HepG2 (cell line): ENCODE measurements around the gene AUTS2. TPM values are rescaled to one million over a fixed set of nuclear protein-coding genes. Genes with fewer than 3 reads are reported as not detected.

Experiments
- ATAC-seq: fragments of 200-7000 bp; cut with Tn5 transposase; 3 replicates; pipeline ENCODE4 v1.9.1; 2020; ENCODE audit warnings: mild to moderate bottlenecking, moderate library complexity
- BruUV-seq: library from RNA; stranded (reverse); fragments of 400-500 nt; replicated peaks from 2 replicates; lab custom pipeline; 2021; lab: Mats Ljungman, UMichigan
- CTCF ChIA-PET: fragments of 300-600 bp; formaldehyde crosslinking; extraction: SDS; loops from one replicate; lab custom pipeline; 2021; ENCODE audit warnings: low total read pairs, inconsistent platforms, low intra/inter-chr PET ratio; lab: Yijun Ruan, JAX
- POLR2A ChIA-PET: fragments of 350-600 bp; sonication (Branson Sonifier 250); formaldehyde crosslinking; loops from one replicate; lab custom pipeline; 2020; ENCODE audit warnings: antibody characterized with exemption, inconsistent platforms; lab: Yijun Ruan, JAX
- DNase-seq: peaks from one replicate; pipeline ENCODE4 v3.0.0-alpha.2; 2015; ENCODE audit warnings: low spot score
- FAIRE-seq: peaks from 3 replicates; lab custom pipeline; 2011; peaks lifted over from hg19 to GRCh38; lab: Jason Lieb, UNC
- H2AFZ ChIP-seq: one replicate; pipeline ENCODE4 v1.6.1; 2011; ENCODE audit warnings: low read length, inconsistent platforms
- H3K27ac ChIP-seq: fragments of 300-600 bp; 3 replicates; pipeline ENCODE4 v1.8.0; 2011; ENCODE audit warnings: mixed run types, mild to moderate bottlenecking, mixed read lengths, low read length, inconsistent platforms; ENCODE audit not compliant: insufficient read depth; ENCODE audit errors: extremely low read length
- H3K27me3 ChIP-seq, 2 experiments: fragments of 200-600 bp in 1 of 2; 2 replicates in 1 of 2; 3 replicates in 1 of 2; pipeline versions ENCODE4 v1.6.0 to v1.8.0; 2011; ENCODE audit warnings: low read length in 2 of 2, mild to moderate bottlenecking in 2 of 2, moderate library complexity in 2 of 2, inconsistent platforms in 1 of 2; ENCODE audit not compliant: insufficient read depth in 2 of 2, control insufficient read depth in 1 of 2
- H3K36me3 ChIP-seq, 2 experiments: fragments of 200-600 bp in 1 of 2; replicated peaks in 1 of 2; 2 replicates in 1 of 2; 3 replicates in 1 of 2; pipeline versions ENCODE4 v1.5.1 to v1.8.0; 2011; ENCODE audit warnings: low read length in 2 of 2, inconsistent platforms in 1 of 2; ENCODE audit not compliant: insufficient read depth in 2 of 2, control insufficient read depth in 1 of 2
- H3K4me1 ChIP-seq: 2 replicates; pipeline ENCODE4 v1.5.1; 2012; ENCODE audit warnings: low read length, inconsistent platforms; ENCODE audit not compliant: insufficient read depth
- H3K4me2 ChIP-seq: 2 replicates; pipeline ENCODE4 v1.6.0; 2011; ENCODE audit warnings: low read depth, low read length, inconsistent platforms
- H3K4me3 ChIP-seq, 3 experiments: fragments of 200-600 bp in 1 of 3; sonication (generic), shearing (Covaris generic) in 1 of 3; replicated peaks in 1 of 3; 2 replicates each; pipeline ENCODE4 v1.5.1; 2011 to 2016; ENCODE audit warnings: low read length in 3 of 3, inconsistent platforms in 2 of 3, low read depth in 2 of 3, mild to moderate bottlenecking in 2 of 3, control low read depth in 1 of 3, mixed read lengths in 1 of 3; ENCODE audit not compliant: insufficient read depth in 1 of 3
- H3K79me2 ChIP-seq: one replicate; pipeline ENCODE4 v1.6.1; 2011; ENCODE audit warnings: low read length, inconsistent platforms; ENCODE audit not compliant: insufficient read depth
- H3K9ac ChIP-seq: 2 replicates; pipeline ENCODE4 v1.6.0; 2011; ENCODE audit warnings: mild to moderate bottlenecking, low read depth, low read length, inconsistent platforms; ENCODE audit not compliant: insufficient read depth
- H3K9me3 ChIP-seq: 2 replicates; pipeline ENCODE4 v1.5.1; 2012; ENCODE audit warnings: mild to moderate bottlenecking, low read length
- H4K20me1 ChIP-seq: 2 replicates; pipeline ENCODE4 v1.6.0; 2011; ENCODE audit warnings: inconsistent platforms, mild to moderate bottlenecking, low read length, moderate library complexity; ENCODE audit not compliant: insufficient read depth
- JDP2 ChIP-seq: sonication (generic); formaldehyde crosslinking; IDR thresholded peaks from 2 replicates; pipeline ENCODE4 v1.8.1; 2022; ENCODE audit warnings: missing genetic modification reagents, borderline replicate concordance
- TGIF2 ChIP-seq: IDR thresholded peaks from 2 replicates; pipeline ENCODE4 v1.6.1; 2016; ENCODE audit warnings: control low read depth, missing compliant biosample characterization
- ZNF281 ChIP-seq: sonication (generic); formaldehyde crosslinking; IDR thresholded peaks from 2 replicates; pipeline ENCODE4 v1.4.0; 2020; ENCODE audit warnings: missing genetic modification reagents, borderline replicate concordance
- ZNF607 ChIP-seq: sonication (generic); formaldehyde crosslinking; IDR thresholded peaks from 2 replicates; pipeline ENCODE4 v1.5.1; 2020; ENCODE audit warnings: missing genetic modification reagents, mild to moderate bottlenecking, borderline replicate concordance
- ZNF768 ChIP-seq: sonication (generic); formaldehyde crosslinking; IDR thresholded peaks from 2 replicates; pipeline ENCODE4 v1.4.0; 2020; ENCODE audit warnings: missing genetic modification reagents
- ZSCAN31 ChIP-seq: sonication (generic); formaldehyde crosslinking; IDR thresholded peaks from 2 replicates; pipeline ENCODE4 v1.5.0; 2020; ENCODE audit warnings: low read depth, mild to moderate bottlenecking, missing genetic modification reagents
- WGBS: methylation state at CpG from one replicate; pipeline ENCODE4 v1.1.6; 2017; ENCODE audit warnings: low lambda C conversion rate; 5-methylcytosine and 5-hydroxymethylcytosine counted together
- in situ Hi-C: cut with HindIII; loops from 2 replicates; pipeline ENCODE4 v1.10.0; 2017; ENCODE audit warnings: low pct_unique_long_range_greater_than_20kb; ENCODE audit not compliant: extremely low pct_ligation_motif_present
- intact Hi-C: fragments of 100-400 bp; cut with micrococcal nuclease; formaldehyde crosslinking; loops from one replicate; pipeline ENCODE4 v1.10.0; 2022; ENCODE audit not compliant: unreplicated experiment
- polyA plus RNA-seq, 8 experiments: library from polyadenylated mRNA; depleted of rRNA in 3 of 8; stranded (reverse) in 7 of 8; unstranded in 1 of 8; fragments of >200 nt; fragmentation: Illumina TruSeq in 4 of 8; extraction: Trizol in 4 of 8; gene quantifications; 2 replicates each; pipeline versions ENCODE4 v1.2.1 to v1.2.3, GENCODE V29; 2011 to 2016; ENCODE audit warnings: low read depth in 4 of 8, missing spikeins in 1 of 8, mixed read lengths in 1 of 8; ENCODE audit not compliant: insufficient read depth in 1 of 8
- total RNA-seq, 5 experiments: library from RNA; depleted of rRNA; stranded (reverse); fragments of >200 nt; fragmentation: Illumina TruSeq; extraction: Trizol; gene quantifications; 2 replicates each; pipeline ENCODE4 v1.2.3, GENCODE V29; 2016; ENCODE audit warnings: low read depth in 1 of 5

Gene AUTS2
- total and polyA plus RNA-seq, 2 of the 13 experiments (the other 11 are each of a cell fraction or from before 2014, with no cell fraction given) = 0.38 TPM; not detected in 1

GRCh38 chr7:70681469-70682350, 1083.4 kb downstream of the AUTS2 start:
- no peaks in the 10 kb centered on the region for H4K20me1 ChIP-seq
- H3K4me3 ChIP-seq = no peak overlapping the region
- no peaks in the 10 kb centered on the region for H3K9me3 ChIP-seq
- 44% methylated on average over 12 of the region's 12 CpGs for WGBS
- no peak overlapping the region for H2AFZ ChIP-seq
- BruUV-seq = no TSS peak
- ChIA-PET CTCF (no interaction called here), POLR2A (no interaction called here)
- FAIRE-seq (no peak), DNase-seq (no peak), ATAC-seq (no peak)
- intact Hi-C loops = no loop called here
- no peak for TF ChIP-seq ZNF281 (CRISPR knock-in tag)
- TF ChIP-seq JDP2 (CRISPR knock-in tag) = no peak
- no peak for TF ChIP-seq TGIF2 (CRISPR knock-in tag)
- no peak for TF ChIP-seq ZSCAN31 (CRISPR knock-in tag)
- TF ChIP-seq ZNF607 (CRISPR knock-in tag) = no peak
- TF ChIP-seq ZNF768 (CRISPR knock-in tag) = no peak
- in situ Hi-C loops = no loop called here
- no peak overlapping the region for H3K4me2 ChIP-seq
- H3K9ac ChIP-seq = no peak overlapping the region
- H3K79me2 ChIP-seq = no peaks in the 10 kb centered on the region
- no peak overlapping the region for H3K27ac ChIP-seq
- no peaks in the 10 kb centered on the region for H3K4me1 ChIP-seq
- H3K36me3 ChIP-seq = no peaks in the 10 kb centered on the region
- no peaks in the 10 kb centered on the region; a peak in 1 of 5 replicates for H3K27me3 ChIP-seq
